ENCODE measurements around the gene NOM1. TPM values are rescaled to one million over a fixed set of nuclear protein-coding genes. Genes with fewer than 3 reads are reported as not detected.
A peak's percentile ranks its signal among the peaks of the same experiment; 100 is the strongest.
"Not testable (repeated sequence)": the region's sequence is repeated elsewhere in the genome, so short reads cannot be mapped to it uniquely, and the experiment has no call there.

NOM1 gene
- total RNA-seq: 13.0 TPM
- long read RNA-seq, full-length matches to known transcripts: 6 of 15 reads
- long read RNA-seq, partial matches to known transcripts: 7 of 15 reads
- long read RNA-seq, other reads (novel, unspliced or antisense): 2 of 15 reads

DNA sequence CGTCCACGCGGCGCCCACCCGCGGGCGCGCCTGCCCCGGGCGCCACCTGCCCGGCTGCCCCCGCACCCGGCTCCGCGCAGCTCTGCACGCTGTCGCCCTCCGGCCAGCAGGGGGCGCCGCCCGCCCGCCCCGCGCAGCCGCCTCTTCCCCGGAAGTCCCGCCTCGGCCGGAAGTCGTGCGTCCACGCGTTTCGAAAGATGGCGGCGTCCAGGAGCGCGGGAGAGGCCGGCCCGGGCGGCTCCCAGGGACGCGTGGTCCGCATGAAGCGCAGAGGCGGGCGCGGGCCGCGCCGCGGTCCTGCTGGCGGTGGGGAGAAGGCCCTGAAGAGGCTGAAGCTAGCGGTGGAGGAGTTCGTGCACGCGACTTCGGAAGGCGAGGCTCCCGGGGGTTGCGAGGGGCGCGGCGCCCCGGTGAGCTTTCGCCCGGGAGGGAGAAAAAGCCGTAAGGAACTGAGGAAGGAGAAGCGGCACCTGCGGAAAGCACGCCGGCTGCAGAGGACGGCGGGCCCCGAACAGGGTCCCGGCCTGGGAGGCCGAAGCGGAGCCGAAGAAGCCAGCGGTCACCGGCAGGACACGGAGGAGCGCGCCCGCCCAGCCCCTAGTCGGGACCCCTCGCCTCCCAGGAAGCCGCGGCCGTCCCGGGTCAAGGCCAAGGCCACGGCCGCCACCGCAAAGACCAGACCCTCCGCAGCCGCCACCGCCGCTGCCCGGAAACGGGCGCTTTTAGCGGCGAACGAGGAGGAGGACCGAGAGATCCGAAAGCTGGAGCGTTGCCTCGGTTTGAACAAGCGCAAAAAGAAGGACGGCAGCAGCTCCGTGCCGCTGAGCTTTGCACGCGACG lies at the start of gene NOM1:
Gene NOM1 (plus strand): TSS at position 172 of the 840 bp plus-strand sequence. CDS start 26 bp downstream, at position 198.
- intact Hi-C loops (cut with DNase I): loop anchor here (5.0 kb wide), 1 partner anchor 188 kb away; the partner anchor contains the start of gene UBE3C
- peak; percentile 95 for DNase-seq (ENCODE audit: low spot score)

DNA sequence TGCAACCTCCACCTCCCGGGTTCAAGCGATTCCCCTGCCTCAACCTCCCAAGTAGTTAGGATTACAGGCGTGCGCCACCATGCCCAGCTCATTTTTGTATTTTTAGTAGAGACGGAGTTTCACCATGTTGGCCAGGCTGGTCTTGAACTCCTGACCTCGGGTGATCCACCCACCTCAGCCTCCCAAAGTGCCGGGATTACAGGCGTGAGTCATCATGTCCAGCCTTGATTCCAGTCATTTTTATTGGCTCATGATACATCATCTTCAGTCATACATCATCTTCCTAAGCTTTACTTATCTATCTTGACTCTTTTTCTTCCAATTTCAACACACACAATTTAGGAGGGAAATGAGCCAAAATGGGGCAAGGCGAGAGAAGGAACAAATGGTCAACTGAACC lies 49.4 kb upstream of the NOM1 start:
- DNase-seq (ENCODE audit: low spot score): not testable (repeated sequence)

DNA sequence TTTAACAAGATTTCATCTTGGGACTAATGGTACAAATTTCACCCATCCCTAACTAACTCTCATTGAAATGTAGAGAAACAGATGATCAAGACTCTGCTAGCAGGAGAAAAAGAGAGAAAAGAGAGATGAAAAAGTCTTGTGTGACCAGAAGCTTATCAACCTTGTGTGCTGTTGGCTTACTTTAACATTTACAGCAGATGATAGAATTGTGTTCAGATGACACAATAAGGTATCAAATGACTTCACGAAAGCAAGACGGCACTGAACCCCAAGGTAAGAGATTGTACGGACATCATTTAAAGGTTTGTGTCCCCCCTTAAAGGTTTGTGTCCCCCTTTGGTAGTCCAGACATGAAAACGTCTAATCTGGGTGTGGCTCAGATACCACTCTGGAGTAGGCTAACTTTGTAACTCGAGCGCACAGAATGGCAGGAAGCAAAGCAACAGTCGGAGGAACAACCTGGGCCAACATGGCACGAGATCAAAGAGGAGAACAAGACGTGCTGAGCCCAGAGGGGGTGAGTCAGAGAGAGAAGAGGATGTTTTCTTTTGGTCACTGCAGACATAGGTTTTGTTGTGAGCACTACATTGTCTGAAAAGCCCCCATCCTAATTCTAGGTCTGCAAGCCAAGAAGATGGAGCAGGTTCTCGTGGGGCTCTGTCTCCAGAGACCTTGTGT lies 46.1 kb upstream of the NOM1 start:
- intact Hi-C loops (cut with DNase I): no loop called here
- DNase-seq (ENCODE audit: low spot score): no peak

More for the DNA sequence above, 49.4 kb upstream of the NOM1 start:
- intact Hi-C loops (cut with DNase I): not testable (repeated sequence)

DNA sequence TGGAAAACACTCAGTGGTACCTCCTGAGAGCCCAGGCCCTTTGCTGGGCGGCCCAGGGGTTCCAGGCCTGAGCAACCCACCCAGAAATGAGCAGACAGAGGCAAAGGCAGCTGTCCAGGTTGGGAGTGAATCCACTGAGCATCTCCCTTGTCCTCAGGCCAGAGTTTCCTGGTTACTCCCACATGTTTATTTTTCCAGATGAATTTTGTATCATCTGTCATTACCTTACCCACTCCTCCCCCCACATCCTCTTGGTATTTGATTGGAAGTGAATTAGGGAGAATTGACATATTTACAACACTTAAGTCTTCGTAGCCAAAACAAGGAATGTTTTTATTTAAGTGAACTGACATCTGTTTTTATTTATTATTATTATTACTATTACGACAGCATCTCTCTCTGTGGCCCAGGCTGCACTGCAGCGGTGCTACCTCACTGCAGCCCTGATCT lies 43.3 kb upstream of the NOM1 start:
- intact Hi-C loops (cut with DNase I): no loop called here
- no peak for DNase-seq (ENCODE audit: low spot score)

GRCh38 chr7:156907656-156908055 lies 41.9 kb upstream of the NOM1 start:
- intact Hi-C loops (cut with DNase I): no loop called here
- DNase-seq (ENCODE audit: low spot score): no peak

DNA sequence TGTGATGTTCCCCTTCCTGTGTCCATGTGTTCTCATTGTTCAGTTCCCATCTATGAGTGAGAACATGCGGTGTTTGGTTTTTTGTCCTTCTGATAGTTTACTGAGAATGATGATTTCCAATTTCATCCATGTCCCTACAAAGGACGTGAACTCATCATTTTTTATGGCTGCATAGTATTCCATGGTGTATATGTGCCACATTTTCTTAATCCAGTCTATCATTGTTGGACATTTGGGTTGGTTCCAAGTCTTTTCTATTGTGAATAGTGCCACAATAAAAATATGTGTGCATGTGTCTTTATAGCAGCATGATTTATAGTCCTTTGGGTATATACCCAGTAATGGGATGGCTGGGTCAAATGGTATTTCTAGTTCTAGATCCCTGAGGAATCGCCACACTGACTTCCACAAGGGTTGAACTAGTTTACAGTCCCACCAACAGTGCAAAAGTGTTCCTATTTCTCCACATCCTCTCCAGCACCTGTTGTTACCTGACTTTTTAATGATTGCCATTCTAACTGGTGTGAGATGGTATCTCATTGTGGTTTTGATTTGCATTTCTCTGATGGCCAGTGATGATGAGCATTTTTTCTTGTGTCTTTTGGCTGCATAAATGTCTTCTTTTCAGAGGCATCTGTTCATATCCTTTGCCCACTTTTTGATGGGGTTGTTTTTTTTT lies 39.8 kb upstream of the NOM1 start:
- intact Hi-C loops (cut with DNase I); DNase-seq (ENCODE audit: low spot score): not testable (repeated sequence)

DNA sequence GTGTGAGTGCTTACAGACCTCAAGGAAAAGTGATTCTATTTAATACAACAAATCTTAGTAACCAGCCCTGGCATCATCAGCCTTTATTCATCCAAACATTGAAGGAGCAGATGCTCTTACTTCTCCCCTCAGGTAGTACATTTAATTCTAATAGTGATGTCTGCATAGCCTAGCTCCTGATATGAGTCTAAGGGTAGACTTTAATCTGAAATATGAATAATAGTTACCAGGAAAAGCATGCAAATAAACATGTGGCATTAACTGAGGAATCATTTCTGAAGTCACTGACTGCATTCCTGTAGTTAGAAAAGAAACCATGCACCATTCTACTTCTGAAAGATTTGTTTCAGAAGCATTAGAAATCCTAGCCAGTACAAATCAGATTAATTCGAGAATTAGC lies 30.9 kb upstream of the NOM1 start:
- intact Hi-C loops (cut with DNase I): no loop called here

GRCh38 chr7:156919132-156919713 lies 30.3 kb upstream of the NOM1 start:
- intact Hi-C loops (cut with DNase I): no loop called here
- no peak for DNase-seq (ENCODE audit: low spot score)

More for the DNA sequence above, 30.9 kb upstream of the NOM1 start:
- no peak for DNase-seq (ENCODE audit: low spot score)

DNA sequence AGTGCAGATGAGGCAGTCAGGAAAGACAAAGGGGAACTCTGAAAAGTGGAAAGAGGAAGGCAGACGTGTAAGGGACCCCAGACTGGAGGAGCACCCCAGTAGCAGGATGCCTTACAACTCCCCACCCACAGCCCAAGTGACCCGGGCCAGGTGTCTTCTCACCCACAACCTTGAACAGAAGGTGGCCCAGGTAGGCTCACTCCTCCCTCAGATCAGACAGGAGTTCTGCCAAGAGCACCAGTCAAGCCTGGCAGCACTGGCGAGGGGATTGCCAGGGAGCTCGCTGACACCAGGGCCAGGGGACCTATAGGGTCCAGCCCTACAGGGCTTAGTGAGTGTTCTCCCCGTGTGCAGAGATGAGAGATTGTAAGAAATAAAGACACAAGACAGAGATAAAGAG lies 29.4 kb upstream of the NOM1 start:
- intact Hi-C loops (cut with DNase I): no loop called here
- DNase-seq (ENCODE audit: low spot score): no peak

- intact Hi-C loops (cut with DNase I); DNase-seq (ENCODE audit: low spot score): not testable (repeated sequence)
Observed at GRCh38 chr7:156920487-156921373, 28.8 kb upstream of the NOM1 start.

- intact Hi-C loops (cut with DNase I); DNase-seq (ENCODE audit: low spot score): not testable (repeated sequence)
Observed at GRCh38 chr7:156922304-156922703, 27.2 kb upstream of the NOM1 start.

GRCh38 chr7:156925821-156926220 lies 23.7 kb upstream of the NOM1 start:
- intact Hi-C loops (cut with DNase I); DNase-seq (ENCODE audit: low spot score): not testable (repeated sequence)

GRCh38 chr7:156927571-156928405 lies 21.7 kb upstream of the NOM1 start:
- intact Hi-C loops (cut with DNase I): no loop called here
- no peak for DNase-seq (ENCODE audit: low spot score)

DNA sequence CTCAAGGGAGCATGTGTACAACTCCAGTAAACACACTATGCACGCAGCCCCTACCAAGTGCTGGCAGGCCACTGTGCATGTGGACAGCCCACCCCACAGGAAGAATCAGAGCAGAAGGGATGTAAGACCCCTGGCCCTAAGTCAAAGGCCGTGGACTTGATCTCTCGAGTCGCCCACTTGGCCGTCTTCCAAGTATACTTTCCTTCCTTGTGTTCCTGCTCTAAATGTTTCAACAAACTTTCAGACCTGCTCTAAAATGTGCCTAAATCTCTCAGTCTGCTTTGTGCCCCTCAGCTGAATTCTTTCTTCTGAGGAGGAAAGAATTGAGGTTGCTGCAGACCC lies 21.1 kb upstream of the NOM1 start:
- DNase-seq (ENCODE audit: low spot score): no peak
- intact Hi-C loops (cut with DNase I): no loop called here

- no peak for DNase-seq (ENCODE audit: low spot score)
- intact Hi-C loops (cut with DNase I): no loop called here
Observed at GRCh38 chr7:156929789-156930539, 19.5 kb upstream of the NOM1 start.

GRCh38 chr7:156932006-156932405 lies 17.5 kb upstream of the NOM1 start:
- intact Hi-C loops (cut with DNase I): no loop called here
- DNase-seq (ENCODE audit: low spot score): no peak

GRCh38 chr7:156935250-156935649 lies 14.3 kb upstream of the NOM1 start:
- intact Hi-C loops (cut with DNase I): no loop called here
- DNase-seq (ENCODE audit: low spot score): no peak
